NB4 (cell line): ENCODE data around the gene TBC1D2B.
A peak's percentile ranks its signal among the peaks of the same experiment; 100 is the strongest.
"Not testable (repeated sequence)": the region's sequence is repeated elsewhere in the genome, so short reads cannot be mapped to it uniquely, and the experiment has no call there.

Source experiments
- DNase-seq: peaks from one replicate; pipeline ENCODE4 v3.0.0; 2010; ENCODE audit warnings: low read depth
- H3K4me3 ChIP-seq: one replicate; pipeline ENCODE4 v1.5.1; 2011; ENCODE audit warnings: mild to moderate bottlenecking, low read depth, low read length, moderate library complexity
- MYC ChIP-seq: IDR thresholded peaks from 2 replicates; pipeline ENCODE4 v1.6.1; 2011; ENCODE audit warnings: low read depth, low read length
- POLR2A ChIP-seq: IDR thresholded peaks from 2 replicates; pipeline ENCODE4 v1.6.1; 2011; ENCODE audit warnings: mild to moderate bottlenecking; ENCODE audit not compliant: insufficient read length; ENCODE audit errors: extremely low read depth
- TF ChIP-seq, protein P1 (sequence below): IDR thresholded peaks from 2 replicates; pipeline ENCODE4 v1.6.1; 2011; ENCODE audit warnings: low read depth, low read length
- TF ChIP-seq, protein P2 (sequence below): IDR thresholded peaks from one replicate; pipeline ENCODE4 v1.5.1; 2012; ENCODE audit warnings: low read depth, low read length

Gene TBC1D2B

DNA sequence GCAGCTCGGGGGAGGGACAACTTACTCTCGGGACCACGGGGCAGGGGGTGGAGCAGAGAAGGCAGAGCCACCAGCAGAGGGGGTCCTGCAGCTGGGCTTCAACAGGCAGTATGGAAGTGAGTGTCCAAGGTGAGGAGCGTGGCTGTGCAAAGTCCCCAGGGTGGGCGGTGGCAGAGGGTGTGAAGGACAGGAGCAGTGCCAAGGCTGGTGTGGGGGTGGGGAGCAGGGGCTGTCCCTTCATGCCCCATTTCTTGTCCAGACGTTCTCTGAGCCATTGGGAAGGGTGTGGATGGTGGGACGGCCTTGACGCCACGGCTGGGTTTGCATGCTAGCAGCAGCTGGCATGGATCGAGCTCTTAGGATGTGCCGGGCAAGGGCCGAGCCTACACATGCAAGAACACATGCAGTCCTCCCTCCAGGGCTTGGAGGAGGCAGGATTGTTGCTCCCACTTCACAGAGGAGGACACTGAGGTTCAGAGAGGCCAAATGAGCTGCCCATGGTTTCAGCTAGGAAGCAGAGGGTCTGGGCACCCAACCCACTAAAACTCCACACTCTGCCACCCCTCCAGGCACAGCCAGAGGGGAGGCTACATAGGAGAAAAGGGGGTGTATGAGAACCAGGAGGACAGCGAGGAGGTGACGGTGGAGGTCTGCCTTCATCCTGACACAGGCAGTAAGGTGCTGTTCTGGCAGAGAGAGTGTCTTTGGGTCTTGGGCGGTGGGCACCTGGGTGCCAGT is 93.6 kb downstream of the TBC1D2B start:
- TF ChIP-seq, protein P1, sequence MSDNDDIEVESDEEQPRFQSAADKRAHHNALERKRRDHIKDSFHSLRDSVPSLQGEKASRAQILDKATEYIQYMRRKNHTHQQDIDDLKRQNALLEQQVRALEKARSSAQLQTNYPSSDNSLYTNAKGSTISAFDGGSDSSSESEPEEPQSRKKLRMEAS: no peak
- TF ChIP-seq, protein P2, sequence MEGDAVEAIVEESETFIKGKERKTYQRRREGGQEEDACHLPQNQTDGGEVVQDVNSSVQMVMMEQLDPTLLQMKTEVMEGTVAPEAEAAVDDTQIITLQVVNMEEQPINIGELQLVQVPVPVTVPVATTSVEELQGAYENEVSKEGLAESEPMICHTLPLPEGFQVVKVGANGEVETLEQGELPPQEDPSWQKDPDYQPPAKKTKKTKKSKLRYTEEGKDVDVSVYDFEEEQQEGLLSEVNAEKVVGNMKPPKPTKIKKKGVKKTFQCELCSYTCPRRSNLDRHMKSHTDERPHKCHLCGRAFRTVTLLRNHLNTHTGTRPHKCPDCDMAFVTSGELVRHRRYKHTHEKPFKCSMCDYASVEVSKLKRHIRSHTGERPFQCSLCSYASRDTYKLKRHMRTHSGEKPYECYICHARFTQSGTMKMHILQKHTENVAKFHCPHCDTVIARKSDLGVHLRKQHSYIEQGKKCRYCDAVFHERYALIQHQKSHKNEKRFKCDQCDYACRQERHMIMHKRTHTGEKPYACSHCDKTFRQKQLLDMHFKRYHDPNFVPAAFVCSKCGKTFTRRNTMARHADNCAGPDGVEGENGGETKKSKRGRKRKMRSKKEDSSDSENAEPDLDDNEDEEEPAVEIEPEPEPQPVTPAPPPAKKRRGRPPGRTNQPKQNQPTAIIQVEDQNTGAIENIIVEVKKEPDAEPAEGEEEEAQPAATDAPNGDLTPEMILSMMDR: no peak
- TF ChIP-seq POLR2A (no peak), MYC (no peak)
- no peak for DNase-seq
- no peak overlapping the region for H3K4me3 ChIP-seq

DNA sequence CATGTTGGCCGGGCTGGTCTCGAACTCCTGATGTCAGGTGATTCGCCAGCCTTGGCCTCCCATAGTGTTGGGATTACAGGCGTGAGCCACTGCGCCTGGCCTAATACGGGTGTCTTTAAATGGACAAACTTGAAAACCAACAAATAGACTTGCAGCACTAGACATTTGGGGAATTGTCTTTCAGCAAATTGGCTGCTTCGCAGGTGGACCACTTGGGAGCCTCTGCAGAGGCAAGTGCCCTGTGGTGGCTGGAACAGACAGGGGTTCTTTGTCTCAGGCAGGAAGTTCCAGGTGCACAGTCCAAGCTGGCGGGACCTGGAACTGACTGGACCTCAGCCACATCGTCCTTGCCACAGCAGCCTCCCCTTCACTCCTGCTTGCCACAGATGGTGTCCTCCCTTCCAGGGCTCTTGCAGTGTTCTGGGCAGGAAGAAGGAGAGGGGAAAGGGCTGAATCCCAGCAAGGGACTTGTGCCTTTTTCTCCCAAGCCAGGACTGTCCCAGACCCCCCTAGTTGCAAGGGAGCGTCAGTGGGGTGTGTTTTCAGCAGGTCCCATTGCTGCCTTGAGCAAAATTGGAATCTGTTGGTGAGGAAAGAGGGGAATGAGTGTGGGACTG is 94.3 kb downstream of the TBC1D2B start:
- no peak overlapping the region for H3K4me3 ChIP-seq
- TF ChIP-seq MYC: no peak
- TF ChIP-seq, protein P2: no peak
- no peak for TF ChIP-seq POLR2A
- TF ChIP-seq, protein P1: no peak
- no peak for DNase-seq

DNA sequence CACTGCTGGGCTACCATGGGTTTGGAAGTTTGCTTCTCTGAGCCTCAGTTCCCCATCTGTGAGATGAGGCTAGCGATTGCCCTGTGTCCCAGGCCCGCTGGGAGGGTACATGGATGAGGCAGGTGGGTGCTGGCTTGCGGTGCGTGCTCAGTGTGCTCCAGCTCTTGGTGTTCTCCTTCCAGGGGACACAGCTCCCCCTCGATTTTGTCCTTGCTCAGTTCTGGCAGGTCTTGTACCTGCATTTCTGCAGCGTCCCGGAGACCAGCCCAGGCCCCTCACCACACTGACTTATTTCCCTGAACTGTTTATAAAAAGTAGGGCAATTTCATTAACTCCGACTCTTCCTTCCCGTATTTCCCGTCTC is 95.4 kb downstream of the TBC1D2B start:
- DNase-seq: no peak
- no peak overlapping the region for H3K4me3 ChIP-seq
- TF ChIP-seq MYC (no peak), POLR2A (no peak)
- TF ChIP-seq, protein P1: no peak
- TF ChIP-seq, protein P2: no peak

DNA sequence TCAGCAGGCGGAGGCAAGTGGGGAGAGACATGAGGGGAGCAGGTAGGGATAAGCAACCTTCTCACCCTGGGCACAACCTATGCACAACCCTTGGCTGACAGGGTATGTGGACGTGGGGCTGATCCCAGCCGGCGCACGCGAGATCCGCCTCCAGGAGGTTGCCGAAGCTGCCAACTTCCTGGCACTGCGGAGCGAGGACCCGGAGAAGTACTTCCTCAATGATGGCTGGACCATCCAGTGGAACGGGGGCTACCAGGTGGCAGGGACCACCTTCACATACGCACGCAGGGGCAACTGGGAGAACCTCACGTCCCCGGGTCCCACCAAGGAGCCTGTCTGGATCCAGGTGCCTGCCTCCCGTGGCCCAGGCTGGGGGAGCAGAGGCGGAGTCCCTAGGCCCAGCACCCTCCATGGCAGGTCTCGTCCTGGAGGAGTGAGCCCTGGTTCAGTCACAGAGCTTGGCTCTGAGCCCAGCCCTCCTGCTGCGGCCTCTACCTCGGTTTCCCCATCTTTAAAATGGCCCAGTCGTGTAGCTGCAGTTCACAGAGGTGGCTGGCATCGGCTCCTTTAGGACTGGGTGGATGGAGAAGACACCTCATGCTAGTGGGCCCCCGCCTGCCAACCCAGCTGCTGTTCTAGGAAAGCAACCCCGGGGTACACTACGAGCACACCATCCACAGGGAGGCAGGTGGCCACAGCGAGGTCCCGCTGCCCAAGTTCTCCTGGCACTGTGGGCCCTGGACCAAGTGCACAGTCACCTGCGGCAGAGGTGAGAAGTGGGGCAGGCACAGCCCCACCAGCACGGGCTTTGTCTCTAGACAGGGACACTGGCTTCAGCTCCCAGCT is 96.0 kb downstream of the TBC1D2B start:
- DNase-seq: no peak
- no peak overlapping the region for H3K4me3 ChIP-seq
- TF ChIP-seq MYC: no peak
- TF ChIP-seq POLR2A: no peak
- TF ChIP-seq, protein P2: no peak
- TF ChIP-seq, protein P1: no peak

DNA sequence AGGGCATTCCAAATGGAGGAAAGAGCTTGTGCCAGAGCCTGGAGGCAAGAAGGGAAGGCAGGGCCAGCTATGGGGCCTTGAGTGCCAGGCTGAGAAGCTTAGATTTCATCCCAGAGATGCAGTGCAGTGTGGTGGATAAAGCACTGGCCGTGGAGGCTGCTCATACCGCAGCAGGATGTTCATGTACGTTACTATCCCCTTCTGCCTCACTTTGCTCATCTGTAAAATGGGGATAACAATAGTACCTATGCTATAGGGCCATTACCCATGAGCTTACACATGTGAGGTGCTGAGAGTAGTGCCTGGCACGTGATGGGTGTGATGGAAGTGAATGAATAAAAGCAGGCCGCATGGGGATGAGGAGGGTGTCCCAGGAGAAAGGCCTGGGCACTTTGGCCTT is 96.8 kb downstream of the TBC1D2B start:
- DNase-seq, H3K4me3 ChIP-seq: not testable (repeated sequence)

DNA sequence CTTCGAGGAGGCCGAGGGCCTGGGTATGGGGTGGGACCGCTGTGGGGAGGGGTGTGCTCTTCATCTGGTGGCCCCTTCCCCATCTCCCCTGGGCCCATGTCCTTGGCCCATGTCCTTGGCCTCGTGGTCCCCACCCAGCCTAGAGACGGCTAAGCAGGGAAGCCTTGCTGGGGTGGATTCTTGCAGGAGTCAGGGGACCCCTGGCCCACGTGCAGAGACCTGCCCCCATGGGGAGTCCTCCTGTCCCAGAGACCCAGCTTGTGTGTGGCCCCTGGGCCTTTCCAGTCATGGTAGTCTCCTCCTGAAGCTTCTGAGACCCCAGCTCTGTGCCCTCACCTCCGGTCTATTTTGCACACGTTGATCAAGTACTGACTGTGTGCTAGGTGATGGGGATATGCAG is 97.4 kb downstream of the TBC1D2B start:
- no peak for DNase-seq
- TF ChIP-seq MYC: no peak
- TF ChIP-seq, protein P1: no peak
- TF ChIP-seq POLR2A: no peak
- TF ChIP-seq, protein P2: no peak
- no peak overlapping the region for H3K4me3 ChIP-seq

DNA sequence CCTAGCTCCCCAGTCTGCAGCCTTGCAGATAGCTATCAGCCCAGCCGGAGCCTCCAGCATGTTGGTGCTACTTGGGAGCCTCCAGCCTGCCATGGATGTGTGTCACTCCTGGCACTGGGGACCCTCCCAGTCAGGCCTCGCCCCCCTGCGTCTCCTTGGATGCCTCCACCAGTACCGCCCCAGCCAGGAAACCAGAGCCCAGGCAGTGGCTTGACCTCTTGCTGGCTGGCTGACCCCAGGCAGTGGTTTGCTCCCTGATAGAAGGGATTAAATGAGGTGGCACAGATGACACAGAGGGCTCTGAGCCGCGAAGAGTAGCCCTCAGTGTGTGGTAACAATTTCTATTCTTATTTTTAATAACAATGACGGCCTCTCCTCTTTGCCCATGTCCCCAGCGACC is 98.4 kb downstream of the TBC1D2B start:
- DNase-seq: peak; percentile 67
- not testable (repeated sequence) for H3K4me3 ChIP-seq

DNA sequence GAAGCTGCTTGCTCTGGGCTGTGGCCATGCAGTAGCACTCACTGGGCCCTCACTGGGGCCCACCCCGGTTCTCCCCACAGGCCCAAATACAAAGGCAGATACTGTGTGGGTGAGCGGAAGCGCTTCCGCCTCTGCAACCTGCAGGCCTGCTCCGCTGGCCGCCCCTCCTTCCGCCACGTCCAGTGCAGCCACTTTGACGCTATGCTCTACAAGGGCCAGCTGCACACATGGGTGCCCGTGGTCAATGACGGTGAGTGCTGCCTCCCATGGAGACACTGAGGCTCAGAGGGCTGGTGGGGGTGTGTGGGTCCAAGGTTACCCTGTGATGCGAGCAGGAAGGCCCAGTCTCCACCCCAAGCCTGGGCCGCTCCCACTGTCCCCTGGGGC is 98.8 kb downstream of the TBC1D2B start:
- H3K4me3 ChIP-seq, DNase-seq: not testable (repeated sequence)
